ENCODE results near the gene MED31. TPM values are rescaled to one million over a fixed set of nuclear protein-coding genes. Genes with fewer than 3 reads are reported as not detected.
A peak's percentile ranks its signal among the peaks of the same experiment; 100 is the strongest.

Gene MED31
- total RNA-seq, 1 donor from 2014 or later: 27.7 TPM

DNA sequence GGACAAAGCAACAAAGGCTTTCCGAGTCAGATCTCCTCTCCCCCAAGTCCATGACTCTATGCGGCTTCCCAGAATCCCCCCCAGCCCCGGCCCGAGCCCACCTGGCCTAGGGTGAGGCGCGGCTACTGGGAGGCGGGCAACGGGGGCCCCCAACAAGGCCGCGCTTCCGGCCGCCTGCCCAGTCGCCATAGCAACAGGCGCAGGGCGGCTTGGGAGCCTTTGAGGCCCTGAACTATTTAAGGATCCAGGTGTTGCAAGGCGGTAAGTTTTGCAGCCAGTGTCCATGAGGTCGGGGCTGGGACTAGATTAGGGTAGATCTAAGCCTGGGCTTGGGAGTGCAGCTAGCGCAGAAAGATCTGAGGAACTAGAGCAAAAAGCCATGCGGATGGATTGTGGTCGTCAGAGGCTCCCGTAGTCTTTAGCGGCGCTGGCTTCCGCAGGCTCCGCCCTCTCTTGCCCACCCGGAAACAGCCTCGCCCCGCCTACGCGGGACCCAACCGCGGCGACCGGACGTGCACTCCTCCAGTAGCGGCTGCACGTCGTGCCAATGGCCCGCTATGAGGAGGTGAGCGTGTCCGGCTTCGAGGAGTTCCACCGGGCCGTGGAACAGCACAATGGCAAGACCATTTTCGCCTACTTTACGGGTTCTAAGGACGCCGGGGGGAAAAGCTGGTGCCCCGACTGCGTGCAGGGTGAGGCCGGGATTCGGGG is 10.7 kb downstream of the MED31 start, which contains the start of the genes KIAA0753 and TXNDC17:
Gene KIAA0753, minus strand, starts transcription at position 176 of the 711 bp plus-strand sequence. CDS start 5,608 bp downstream, outside the sequence.
Gene TXNDC17, plus strand, starts transcription at position 525 of the 711 bp plus-strand sequence. Its CDS starts 23 bp downstream, at position 548.
- Mint-ChIP-seq H3K4me1 (peaks cover 30% of the 10 kb centered on the region), H3K27me3 (ENCODE audit: low read depth) (no peaks in the 10 kb centered on the region), H3K9me3 (no peaks in the 10 kb centered on the region), H3K36me3 (ENCODE audit: low read depth) (no peaks in the 10 kb centered on the region), H3K4me3 (peak within 1 kb of the TSS; percentile 98), H3K27ac (ENCODE audit: unreplicated experiment) (peak within 1 kb of the TSS; percentile 100)
- DNase-seq (ENCODE audit: low read depth, low spot score): peak; percentile 91
- TF ChIP-seq, protein P1, sequence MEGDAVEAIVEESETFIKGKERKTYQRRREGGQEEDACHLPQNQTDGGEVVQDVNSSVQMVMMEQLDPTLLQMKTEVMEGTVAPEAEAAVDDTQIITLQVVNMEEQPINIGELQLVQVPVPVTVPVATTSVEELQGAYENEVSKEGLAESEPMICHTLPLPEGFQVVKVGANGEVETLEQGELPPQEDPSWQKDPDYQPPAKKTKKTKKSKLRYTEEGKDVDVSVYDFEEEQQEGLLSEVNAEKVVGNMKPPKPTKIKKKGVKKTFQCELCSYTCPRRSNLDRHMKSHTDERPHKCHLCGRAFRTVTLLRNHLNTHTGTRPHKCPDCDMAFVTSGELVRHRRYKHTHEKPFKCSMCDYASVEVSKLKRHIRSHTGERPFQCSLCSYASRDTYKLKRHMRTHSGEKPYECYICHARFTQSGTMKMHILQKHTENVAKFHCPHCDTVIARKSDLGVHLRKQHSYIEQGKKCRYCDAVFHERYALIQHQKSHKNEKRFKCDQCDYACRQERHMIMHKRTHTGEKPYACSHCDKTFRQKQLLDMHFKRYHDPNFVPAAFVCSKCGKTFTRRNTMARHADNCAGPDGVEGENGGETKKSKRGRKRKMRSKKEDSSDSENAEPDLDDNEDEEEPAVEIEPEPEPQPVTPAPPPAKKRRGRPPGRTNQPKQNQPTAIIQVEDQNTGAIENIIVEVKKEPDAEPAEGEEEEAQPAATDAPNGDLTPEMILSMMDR (conservative IDR thresholded peaks at IDR 0.05): no peak

DNA sequence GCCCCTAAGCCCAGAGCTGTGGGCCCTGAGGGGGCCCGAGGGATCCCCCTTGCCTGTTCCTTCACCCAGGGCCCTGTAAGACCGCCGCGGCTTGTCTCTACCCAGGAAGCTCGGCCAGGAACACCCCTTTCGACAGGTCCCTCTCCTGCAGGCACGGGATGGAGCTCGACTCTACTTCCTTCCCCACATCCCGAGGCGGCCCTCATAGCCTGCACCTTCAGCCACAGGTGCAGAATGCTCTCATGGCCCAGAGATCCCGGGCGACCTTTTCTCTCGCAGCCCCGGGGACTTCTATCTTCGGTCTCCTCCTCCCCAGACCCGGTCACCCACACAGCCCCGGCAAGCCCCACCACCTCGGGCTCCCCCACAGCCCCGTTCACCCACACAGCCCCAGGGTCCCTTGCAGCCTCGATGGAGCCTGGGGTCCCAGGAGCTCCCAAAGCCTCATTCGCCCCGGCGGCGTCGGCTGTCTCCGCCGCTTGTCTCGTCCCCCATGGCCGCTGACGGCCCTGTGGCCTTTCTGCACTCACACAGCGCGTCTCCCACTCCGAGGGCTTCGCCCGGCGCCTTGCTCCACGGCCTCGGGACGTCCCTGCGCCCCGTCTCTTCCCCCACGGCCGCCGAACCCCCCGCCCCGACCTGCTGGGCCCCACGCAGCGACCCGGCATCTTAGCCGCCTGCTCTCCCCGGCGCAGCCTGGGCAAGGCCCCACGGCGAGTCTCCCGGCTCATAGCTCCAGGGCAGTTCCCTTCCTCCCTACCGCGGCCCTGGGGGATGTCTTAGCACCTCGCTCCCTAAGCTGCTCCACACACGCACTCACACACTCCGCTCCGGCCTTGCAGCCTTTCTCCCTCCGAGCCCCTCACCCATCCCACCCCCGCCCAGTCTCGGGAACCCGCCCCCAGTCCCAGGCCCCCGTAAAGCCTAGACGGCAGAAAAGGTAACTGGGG is 11.5 kb downstream of the MED31 start:
- H3K4me3 Mint-ChIP-seq: peak overlapping the region; percentile 98
- H3K36me3 Mint-ChIP-seq (ENCODE audit: low read depth): peaks cover 2% of the 10 kb centered on the region
- peak overlapping the region; percentile 100 for H3K27ac Mint-ChIP-seq (ENCODE audit: unreplicated experiment)
- H3K27me3 Mint-ChIP-seq (ENCODE audit: low read depth): no peaks in the 10 kb centered on the region
- DNase-seq (ENCODE audit: low read depth, low spot score): peak; percentile 49
- H3K4me1 Mint-ChIP-seq: peaks cover 30% of the 10 kb centered on the region
- no peaks in the 10 kb centered on the region for H3K9me3 Mint-ChIP-seq
- TF ChIP-seq, protein P1 (conservative IDR thresholded peaks at IDR 0.05): no peak

DNA sequence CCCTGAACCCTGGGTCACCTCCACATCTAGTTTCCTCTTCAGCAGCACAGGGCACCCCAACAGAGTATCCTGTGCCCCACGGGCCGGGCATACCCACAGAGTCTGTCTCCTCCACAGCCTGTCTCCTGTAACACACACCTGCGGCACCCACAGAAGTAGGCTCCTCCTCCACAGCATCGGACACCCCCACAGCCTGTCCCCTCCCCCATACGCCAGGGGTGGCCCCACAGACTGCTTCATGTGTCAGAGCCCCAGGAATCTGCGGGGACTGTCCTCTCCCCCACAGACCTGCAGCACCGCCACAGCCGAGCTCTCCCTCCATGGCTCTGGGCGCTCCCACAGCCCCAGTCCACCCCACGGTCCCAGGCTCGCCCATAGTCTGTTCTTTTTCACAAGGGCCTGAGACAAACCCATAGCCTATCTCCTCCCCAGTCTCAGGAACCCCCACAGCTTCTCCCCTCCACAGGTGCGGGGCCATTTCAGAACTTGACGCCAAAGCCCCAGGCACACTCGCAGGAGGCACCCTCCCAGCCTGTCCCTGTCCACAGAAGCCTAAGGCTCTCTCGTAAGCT is 12.3 kb downstream of the MED31 start:
- Mint-ChIP-seq H3K27me3 (ENCODE audit: low read depth) (no peaks in the 10 kb centered on the region), H3K36me3 (ENCODE audit: low read depth) (peaks cover 7% of the 10 kb centered on the region), H3K4me3 (peak overlapping the region; percentile 98), H3K9me3 (no peaks in the 10 kb centered on the region), H3K4me1 (peaks cover 30% of the 10 kb centered on the region), H3K27ac (ENCODE audit: unreplicated experiment) (peak overlapping the region; percentile 95)
- TF ChIP-seq, protein P1 (conservative IDR thresholded peaks at IDR 0.05): no peak
- DNase-seq (ENCODE audit: low read depth, low spot score): no peak

DNA sequence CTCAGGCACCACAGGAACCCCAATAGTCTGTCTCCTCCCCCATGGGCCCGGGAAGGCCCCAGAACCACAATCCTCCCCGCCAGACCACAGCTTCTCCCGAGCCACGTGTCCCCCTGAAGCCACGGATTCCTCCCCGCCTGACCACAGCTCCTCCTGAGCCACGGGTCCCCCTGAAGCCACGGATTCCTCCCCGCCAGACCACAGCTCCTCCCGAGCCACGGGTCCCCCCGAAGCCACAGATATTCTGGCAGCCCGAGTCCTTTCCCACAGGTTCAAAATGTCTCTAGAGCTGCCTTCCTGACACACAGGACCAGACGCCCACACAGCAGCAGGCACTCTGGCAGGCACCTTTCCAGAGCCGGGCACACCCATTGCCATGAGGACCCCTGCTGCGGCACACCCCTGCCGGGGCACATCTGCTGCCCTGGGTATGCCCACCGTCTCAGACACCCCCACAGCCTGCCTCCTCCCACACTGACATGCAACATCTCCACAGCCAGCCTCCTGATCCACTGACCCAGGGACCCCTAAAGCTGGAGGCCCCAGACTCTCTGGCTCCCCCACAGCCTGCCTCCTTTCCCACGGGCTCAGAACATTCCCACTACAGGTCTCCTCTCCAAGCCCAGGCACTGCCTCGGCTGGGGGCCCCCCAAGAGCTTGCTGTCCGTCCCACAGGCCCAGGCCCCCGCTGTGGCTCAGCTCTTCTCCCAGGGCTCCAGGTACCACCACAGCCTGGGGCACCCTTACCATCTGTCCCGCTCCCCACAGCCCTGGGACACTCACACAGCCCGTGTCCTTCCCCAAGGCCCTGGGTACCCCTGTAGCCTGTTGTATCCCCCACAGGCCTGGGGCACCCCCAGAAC is 13.1 kb downstream of the MED31 start:
- peak overlapping the region; percentile 35 for H3K27ac Mint-ChIP-seq (ENCODE audit: unreplicated experiment)
- DNase-seq (ENCODE audit: low read depth, low spot score): no peak
- H3K36me3 Mint-ChIP-seq (ENCODE audit: low read depth): peaks cover 13% of the 10 kb centered on the region
- no peaks in the 10 kb centered on the region for H3K27me3 Mint-ChIP-seq (ENCODE audit: low read depth)
- H3K4me1 Mint-ChIP-seq: peaks cover 30% of the 10 kb centered on the region
- H3K9me3 Mint-ChIP-seq: no peaks in the 10 kb centered on the region
- H3K4me3 Mint-ChIP-seq: peak overlapping the region; percentile 98
- TF ChIP-seq, protein P1 (conservative IDR thresholded peaks at IDR 0.05): no peak

Measured in neural crest cell (in vitro differentiated cells).